ENCODE measurements around the gene FXYD7.

DNA sequence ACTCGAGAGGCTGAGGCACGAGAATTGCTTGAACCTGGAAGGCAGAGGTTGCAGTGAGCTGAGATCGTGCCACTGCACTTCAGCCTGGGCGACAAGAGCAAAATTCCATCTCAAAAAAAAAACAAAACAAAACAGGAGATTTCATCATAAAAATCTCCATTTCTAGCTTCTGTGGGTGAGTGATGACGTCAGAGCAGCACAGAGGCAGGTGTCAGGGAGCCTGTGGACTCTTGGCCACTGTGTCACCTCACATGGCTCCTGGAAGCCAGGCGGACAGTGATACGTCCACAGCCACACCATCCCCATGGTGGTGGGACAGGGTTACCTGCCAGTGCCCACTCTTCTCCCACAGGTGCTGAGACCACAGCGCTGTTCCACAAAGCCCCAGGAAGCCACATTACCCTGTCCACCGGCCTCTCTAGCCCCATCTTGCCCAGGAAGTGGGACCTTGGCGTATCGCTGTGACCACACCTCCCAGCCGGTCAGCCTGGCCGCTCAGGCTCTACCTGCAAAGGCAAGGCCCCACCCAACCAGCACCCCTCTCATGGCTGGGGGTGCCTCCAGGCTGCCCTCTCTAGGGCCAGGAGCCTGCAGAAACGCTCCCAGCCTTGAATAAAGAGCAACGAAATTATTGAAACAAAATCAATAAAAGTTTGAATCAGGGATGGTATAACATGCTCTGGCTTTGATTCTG lies 29.9 kb upstream of the FXYD7 start:
- TF ChIP-seq, protein P1, sequence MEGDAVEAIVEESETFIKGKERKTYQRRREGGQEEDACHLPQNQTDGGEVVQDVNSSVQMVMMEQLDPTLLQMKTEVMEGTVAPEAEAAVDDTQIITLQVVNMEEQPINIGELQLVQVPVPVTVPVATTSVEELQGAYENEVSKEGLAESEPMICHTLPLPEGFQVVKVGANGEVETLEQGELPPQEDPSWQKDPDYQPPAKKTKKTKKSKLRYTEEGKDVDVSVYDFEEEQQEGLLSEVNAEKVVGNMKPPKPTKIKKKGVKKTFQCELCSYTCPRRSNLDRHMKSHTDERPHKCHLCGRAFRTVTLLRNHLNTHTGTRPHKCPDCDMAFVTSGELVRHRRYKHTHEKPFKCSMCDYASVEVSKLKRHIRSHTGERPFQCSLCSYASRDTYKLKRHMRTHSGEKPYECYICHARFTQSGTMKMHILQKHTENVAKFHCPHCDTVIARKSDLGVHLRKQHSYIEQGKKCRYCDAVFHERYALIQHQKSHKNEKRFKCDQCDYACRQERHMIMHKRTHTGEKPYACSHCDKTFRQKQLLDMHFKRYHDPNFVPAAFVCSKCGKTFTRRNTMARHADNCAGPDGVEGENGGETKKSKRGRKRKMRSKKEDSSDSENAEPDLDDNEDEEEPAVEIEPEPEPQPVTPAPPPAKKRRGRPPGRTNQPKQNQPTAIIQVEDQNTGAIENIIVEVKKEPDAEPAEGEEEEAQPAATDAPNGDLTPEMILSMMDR (conservative IDR thresholded peaks at IDR 0.05 in 1 of 2, IDR thresholded peaks at IDR 0.05 in 1 of 2; ENCODE audit: extremely low read depth in 1 of 2, insufficient read depth in 1 of 2, low read depth in 1 of 2, low read length in 2 of 2), result no peak
- no peak for TF ChIP-seq EZH2 (IDR thresholded peaks at IDR 0.05; ENCODE audit: borderline replicate concordance, low read length)
